Embryonic facial prominence (tissue), 1 donor: ENCODE results near the gene SLC25A6.
"Not testable (repeated sequence)": the region's sequence is repeated elsewhere in the genome, so short reads cannot be mapped to it uniquely, and the experiment has no call there.

Experiments
- DNase-seq: peaks from one replicate; pipeline ENCODE4 v3.0.0-alpha.2; 2016; ENCODE audit errors: extremely low spot score

SLC25A6 gene

GRCh38 chrX:1354036-1355019 lies 37.6 kb downstream of the SLC25A6 start:
- no peak for DNase-seq

DNA sequence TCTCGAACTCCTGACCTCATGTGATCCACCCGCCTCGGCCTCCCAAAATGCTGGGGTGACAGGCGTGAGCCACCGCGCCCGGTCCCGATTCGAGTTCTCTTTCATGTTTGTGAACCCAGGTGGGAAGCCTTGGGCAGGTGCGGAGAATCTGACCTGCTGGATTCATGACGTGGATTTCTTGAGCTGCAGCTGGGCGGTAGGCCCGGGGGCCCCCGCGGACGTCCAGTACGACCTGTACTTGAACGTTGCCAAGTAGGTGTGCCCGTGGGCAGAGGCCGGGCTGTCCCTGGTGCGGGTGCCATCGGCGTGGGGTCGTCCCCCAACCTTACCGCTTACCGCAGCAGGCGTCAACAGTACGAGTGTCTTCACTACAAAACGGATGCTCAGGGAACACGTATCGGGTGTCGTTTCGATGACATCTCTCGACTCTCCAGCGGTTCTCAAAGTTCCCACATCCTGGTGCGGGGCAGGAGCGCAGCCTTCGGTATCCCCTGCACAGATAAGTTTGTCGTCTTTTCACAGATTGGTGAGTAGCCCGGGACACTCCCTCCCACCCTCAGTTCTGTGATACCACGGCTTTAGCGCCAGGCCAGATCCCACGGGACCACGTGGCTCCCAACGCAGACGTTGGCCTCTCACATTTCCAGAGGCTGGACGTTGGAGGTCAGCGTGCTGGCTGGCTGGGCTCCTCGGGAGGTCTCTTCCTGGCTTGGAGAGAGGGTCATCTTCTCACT lies 39.8 kb downstream of the SLC25A6 start:
- no peak for DNase-seq

- not testable (repeated sequence) for DNase-seq
These were observed 42.3 kb downstream of the SLC25A6 start for GRCh38 chrX:1349606-1350005.

GRCh38 chrX:1341545-1342184 lies 50.2 kb downstream of the SLC25A6 start:
- no peak for DNase-seq

DNA sequence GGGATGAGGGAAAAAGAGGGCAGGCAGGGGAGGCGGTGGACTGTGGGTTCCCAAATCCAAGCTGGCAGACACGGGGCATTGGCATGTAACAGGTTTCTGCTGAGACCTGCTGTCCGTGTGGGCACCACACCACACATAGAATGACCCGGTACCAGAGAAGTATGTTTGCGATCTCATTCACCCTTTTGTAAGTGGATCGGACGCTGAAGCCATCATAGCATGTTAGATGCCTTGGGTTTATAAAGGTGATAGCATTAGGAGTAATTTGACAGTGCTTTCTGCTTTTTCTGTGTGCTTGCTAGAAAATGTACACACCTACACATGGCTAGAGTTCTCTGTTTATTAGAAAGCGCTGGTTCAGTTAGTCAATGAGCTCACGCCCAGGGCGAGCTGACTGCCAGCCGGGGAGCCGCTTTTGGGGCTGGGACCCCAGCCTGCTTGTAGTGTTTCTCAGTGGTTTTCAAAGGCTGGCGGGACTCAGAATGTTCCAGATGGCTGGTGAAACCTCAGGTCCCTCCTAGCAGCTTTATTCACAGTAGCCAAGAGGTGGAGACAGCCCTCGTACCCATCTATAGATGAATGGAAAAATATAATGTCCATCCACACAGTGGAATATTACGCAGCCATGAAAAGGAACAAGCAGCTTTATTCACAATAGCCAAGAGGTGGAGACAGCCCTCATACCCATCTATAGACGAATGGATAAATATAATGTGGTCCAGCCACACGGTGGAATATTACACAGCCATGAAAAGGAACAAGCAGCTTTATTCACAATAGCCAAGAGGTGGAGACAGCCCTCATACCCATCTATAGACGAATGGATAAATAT lies 54.7 kb downstream of the SLC25A6 start:
- no peak for DNase-seq

DNA sequence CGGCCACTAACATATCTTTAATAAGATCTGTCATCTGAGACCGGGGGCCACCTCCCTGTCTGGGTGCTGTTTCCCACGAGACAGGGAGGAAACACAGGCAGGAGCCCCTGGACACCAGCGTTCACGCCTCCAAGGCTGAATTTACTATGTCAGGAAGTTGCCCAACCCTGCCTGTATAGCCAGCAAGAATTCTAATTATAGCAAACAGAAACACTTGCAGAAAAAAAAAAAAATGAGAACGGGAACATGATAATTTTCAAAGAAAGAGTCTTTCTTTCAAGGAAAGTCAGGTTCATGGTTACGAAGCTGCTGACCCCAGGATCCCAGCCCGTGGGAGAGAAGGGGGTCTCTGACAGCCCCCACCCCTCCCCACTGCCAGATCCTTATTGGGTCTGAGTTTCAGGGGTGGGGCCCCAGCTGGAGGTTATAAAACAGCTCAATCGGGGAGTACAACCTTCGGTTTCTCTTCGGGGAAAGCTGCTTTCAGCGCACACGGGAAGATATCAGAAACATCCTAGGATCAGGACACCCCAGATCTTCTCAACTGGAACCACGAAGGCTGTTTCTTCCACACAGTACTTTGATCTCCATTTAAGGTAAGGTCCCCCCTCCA lies 55.5 kb downstream of the SLC25A6 start, which contains the start of gene IL3RA:
Gene IL3RA (plus strand): TSS at position 455 of the 613 bp plus-strand sequence. CDS start 4,981 bp downstream, outside the sequence.
- no peak for DNase-seq
